Spleen (tissue), 11 donors: Measurements from ENCODE around the gene LEP. TPM values are rescaled to one million over a fixed set of nuclear protein-coding genes. Genes with fewer than 3 reads are reported as not detected.

Experiments
- DNase-seq: peaks from one replicate; pipeline ENCODE4 v3.0.0-alpha.2; 2020
- H3K27ac ChIP-seq, 8 donors: fragments of 200-600 bp; sonication (generic) in 7 of 8; 1 replicate in 4 of 8; 2 replicates in 4 of 8; pipeline versions ENCODE4 v1.5.0 to v1.8.0; 2016 to 2021; ENCODE audit warnings: inconsistent platforms in 4 of 8, mild to moderate bottlenecking in 4 of 8, moderate library complexity in 1 of 8
- H3K27me3 ChIP-seq, 7 donors: fragments of 200-600 bp; sonication (generic) in 6 of 7; replicated peaks in 1 of 7; 1 replicate in 4 of 7; 2 replicates in 3 of 7; pipeline versions ENCODE4 v1.5.0 to v1.8.0; 2016 to 2021; ENCODE audit warnings: inconsistent platforms in 3 of 7, mild to moderate bottlenecking in 1 of 7
- H3K36me3 ChIP-seq, 6 donors: fragments of 200-600 bp; sonication (generic) in 5 of 6; 1 replicate in 4 of 6; 2 replicates in 2 of 6; pipeline versions ENCODE4 v1.5.0 to v1.8.0; 2016 to 2021; ENCODE audit warnings: inconsistent platforms in 2 of 6
- H3K4me1 ChIP-seq, 6 donors: fragments of 200-600 bp; sonication (generic) in 5 of 6; 1 replicate in 3 of 6; 2 replicates in 3 of 6; pipeline versions ENCODE4 v1.5.0 to v1.8.0; 2016 to 2021; ENCODE audit warnings: inconsistent platforms in 3 of 6
- H3K4me3 ChIP-seq, 8 donors: fragments of 200-600 bp; sonication (generic) in 7 of 8; 1 replicate in 4 of 8; 2 replicates in 4 of 8; pipeline versions ENCODE4 v1.5.0 to v1.8.0; 2016 to 2021; ENCODE audit warnings: inconsistent platforms in 4 of 8, mild to moderate bottlenecking in 4 of 8, moderate library complexity in 2 of 8
- H3K9me3 ChIP-seq, 8 donors: fragments of 200-600 bp; sonication (generic) in 7 of 8; 1 replicate in 4 of 8; 2 replicates in 4 of 8; pipeline versions ENCODE4 v1.5.0 to v1.8.0; 2016 to 2021; ENCODE audit warnings: inconsistent platforms in 4 of 8
- CTCF ChIP-seq, 11 experiments: fragments of 200-600 bp in 7 of 11; fragments of 450-650 bp in 4 of 11; sonication (generic) in 4 of 11; IDR thresholded peaks in 8 of 11; conservative IDR thresholded peaks in 3 of 11; 1 replicate in 7 of 11; 2 replicates in 4 of 11; pipeline versions ENCODE4 v1.4.0 to v1.8.0; 2016 to 2021; ENCODE audit warnings: antibody characterized with exemption in 11 of 11, inconsistent platforms in 4 of 11, mild to moderate bottlenecking in 1 of 11
- POLR2A ChIP-seq, 3 donors: fragments of 450-650 bp; IDR thresholded peaks; one replicate each; pipeline ENCODE4 v1.5.1; 2017; ENCODE audit warnings: antibody characterized with exemption in 3 of 3, mild to moderate bottlenecking in 1 of 3
- POLR2AphosphoS5 ChIP-seq, 3 donors: sonication (generic); formaldehyde crosslinking; IDR thresholded peaks; one replicate each; pipeline ENCODE4 v1.5.1; 2017; ENCODE audit warnings: antibody characterized with exemption in 3 of 3
- WGBS, 5 donors: extraction: QIAGEN DNeasy Blood & Tissue Kit in 3 of 5; methylation state at CpG; one replicate each; pipeline versions ENCODE4 v1.1.5 to v1.1.7; 2013 to 2018; 5-methylcytosine and 5-hydroxymethylcytosine counted together
- intact Hi-C: fragments of 100-400 bp; cut with DNase I; formaldehyde crosslinking; loops from one replicate; pipeline ENCODE4 v1.15.0; 2023; ENCODE audit warnings: low total_unique reads
- polyA plus RNA-seq, 3 donors: library from polyadenylated mRNA; stranded (reverse); fragments of 200-250 nt; gene quantifications; one replicate each; pipeline ENCODE4 v1.2.1, GENCODE V29; 2013
- total RNA-seq, 7 donors: library from RNA; depleted of rRNA in 3 of 7; stranded (reverse); fragments of >200 nt in 3 of 7; fragmentation: NEBNext Ultra II Directional in 4 of 7; extraction: Animal tissue kit (Norgen Biotek cat#: 25700) in 4 of 7; gene quantifications; one replicate each; pipeline versions ENCODE4 v1.1.0 to v1.2.1, GENCODE V29; 2016 to 2021
- donor health status: healthy with polysubstance abuse.
- donor health status: DM: no; HTN: no; CAD: no; lungs with moderate emphysema.
- donor health status: DM: no; HTN: no; CAD: no.
- donor health status: Bipolar disorder and iron deficiency.
- donor health status: healthy.
- donor health status: DM: no; HTN: no; CAD: no.
- donor health status: DM: yes; HTN: yes; CAD: no.

Gene LEP
- total and polyA plus RNA-seq, 10 donors, result 0.06 to 0.44 (median 0.13) TPM; not detected in 5

GRCh38 chr7:128263420-128263819, 22.3 kb downstream of the LEP start:
- DNase-seq, result no peak
- Histone ChIP-seq H3K36me3 (no peaks in the 10 kb centered on the region), H3K9me3 (no peaks in the 10 kb centered on the region), H3K27me3 (peaks cover 0 to 13% (median 0%) of the 10 kb centered on the region in 7 donors), H3K27ac (no peak overlapping the region), H3K4me3 (no peak overlapping the region), H3K4me1 (no peaks in the 10 kb centered on the region)
- intact Hi-C loops, result no loop called here
- 79 to 89% (median 84%) methylated on average over 3 of the region's 3 CpGs for WGBS, 5 donors
- TF ChIP-seq POLR2A (IDR thresholded peaks at IDR 0.05) (no peak), POLR2AphosphoS5 (IDR thresholded peaks at IDR 0.05) (no peak), CTCF (IDR thresholded peaks at IDR 0.05 in 8 of 11, conservative IDR thresholded peaks at IDR 0.05 in 3 of 11) (no peak)

- Histone ChIP-seq H3K36me3 (no peaks in the 10 kb centered on the region), H3K27ac (no peak overlapping the region), H3K27me3 (peaks cover 0 to 13% (median 2%) of the 10 kb centered on the region in 7 donors), H3K9me3 (no peaks in the 10 kb centered on the region), H3K4me1 (no peaks in the 10 kb centered on the region), H3K4me3 (no peak overlapping the region)
- intact Hi-C loops, result no loop called here
- WGBS, 5 donors, result 63 to 94% (median 88%) methylated on average over 2 of the region's 2 CpGs
- TF ChIP-seq POLR2A (IDR thresholded peaks at IDR 0.05), result no peak
- TF ChIP-seq CTCF (IDR thresholded peaks at IDR 0.05 in 8 of 11, conservative IDR thresholded peaks at IDR 0.05 in 3 of 11), result no peak
- TF ChIP-seq POLR2AphosphoS5 (IDR thresholded peaks at IDR 0.05), result no peak
- no peak for DNase-seq
Measured at GRCh38 chr7:128264477-128264876, 23.4 kb downstream of the LEP start.

GRCh38 chr7:128265156-128265905, 24.3 kb downstream of the LEP start:
- intact Hi-C loops, result no loop called here
- no peaks in the 10 kb centered on the region for H3K36me3 ChIP-seq

More at GRCh38 chr7:128265156-128265905, 24.3 kb downstream of the LEP start:
- Histone ChIP-seq H3K9me3 (no peaks in the 10 kb centered on the region), H3K4me1 (peaks cover 0 to under 1% (median 0%) of the 10 kb centered on the region in 6 donors), H3K27ac (no peak overlapping the region), H3K27me3 (peaks cover 0 to 18% (median 2%) of the 10 kb centered on the region in 7 donors), H3K4me3 (no peak overlapping the region)
- WGBS, 5 donors, result 79 to 94% (median 92%) methylated on average over 6 of the region's 6 CpGs
- no peak for TF ChIP-seq POLR2AphosphoS5 (IDR thresholded peaks at IDR 0.05)
- no peak for TF ChIP-seq CTCF (IDR thresholded peaks at IDR 0.05 in 8 of 11, conservative IDR thresholded peaks at IDR 0.05 in 3 of 11)
- no peak for TF ChIP-seq POLR2A (IDR thresholded peaks at IDR 0.05)
- DNase-seq, result no peak
